SU-DHL-6 (cell line): Measurements from ENCODE around the gene GSE1.

Source experiments
- H2AFZ ChIP-seq: fragments of 200-600 bp; sonication (generic); 2 replicates; pipeline ENCODE4 v1.6.1; 2014; ENCODE audit warnings: low read depth, mild to moderate bottlenecking, moderate library complexity, mixed read lengths, antibody characterized with exemption, low read length; ENCODE audit not compliant: severe bottlenecking
- H3F3A ChIP-seq: fragments of 200-600 bp; shearing (Covaris generic); 2 replicates; pipeline ENCODE4 v1.6.0; 2016; ENCODE audit warnings: antibody characterized with exemption, mild to moderate bottlenecking; ENCODE audit not compliant: insufficient read depth
- H3K27ac ChIP-seq: fragments of 200-600 bp; sonication (generic); 2 replicates; pipeline ENCODE4 v1.5.1; 2016; ENCODE audit warnings: low read depth, mild to moderate bottlenecking, low read length, moderate library complexity, mixed read lengths
- H3K27me3 ChIP-seq: fragments of 200-600 bp; sonication (generic), shearing (Covaris generic); 2 replicates; pipeline ENCODE4 v1.6.0; 2014; ENCODE audit warnings: mild to moderate bottlenecking, low read length
- H3K36me3 ChIP-seq: fragments of 200-600 bp; sonication (generic); 2 replicates; pipeline ENCODE4 v1.6.1; 2014; ENCODE audit warnings: mild to moderate bottlenecking, low read length, mixed read lengths
- H3K4me2 ChIP-seq: fragments of 300-600, 200-600 bp; shearing (Covaris generic), sonication (generic); 2 replicates; pipeline ENCODE4 v1.6.0; 2014; ENCODE audit warnings: low read length, low read depth, mild to moderate bottlenecking; ENCODE audit not compliant: poor library complexity, severe bottlenecking
- H3K4me3 ChIP-seq: fragments of 200-600 bp; sonication (generic); 2 replicates; pipeline ENCODE4 v1.5.1; 2014; ENCODE audit warnings: antibody characterized with exemption, low read length, mild to moderate bottlenecking, mixed read lengths; ENCODE audit not compliant: insufficient read depth, poor library complexity, severe bottlenecking
- H3K79me2 ChIP-seq: fragments of 200-600 bp; sonication (generic); 2 replicates; pipeline ENCODE4 v1.6.1; 2014; ENCODE audit warnings: mild to moderate bottlenecking, low read length, moderate library complexity; ENCODE audit not compliant: insufficient read depth
- H3K9ac ChIP-seq: fragments of 200-600 bp; sonication (generic); 2 replicates; pipeline ENCODE4 v1.7.0; 2014; ENCODE audit warnings: mild to moderate bottlenecking, low read length
- H3K9me2 ChIP-seq: fragments of 200-600 bp; sonication (generic); replicated peaks from 2 replicates; pipeline ENCODE4 v1.6.1; 2014; ENCODE audit warnings: low read length; ENCODE audit not compliant: insufficient read depth
- H3K9me3 ChIP-seq: fragments of 200-600 bp; sonication (generic); 2 replicates; pipeline ENCODE4 v1.6.1; 2014; ENCODE audit warnings: low read length, mixed read lengths; ENCODE audit not compliant: insufficient read depth
- H4K20me1 ChIP-seq: fragments of 200-600 bp; sonication (generic); 2 replicates; pipeline ENCODE4 v1.6.1; 2014; ENCODE audit warnings: low read depth, mild to moderate bottlenecking, antibody characterized with exemption, low read length, moderate library complexity, mixed read lengths
- EZH2phosphoT487 ChIP-seq: fragments of 200-600 bp; sonication (generic), shearing (Covaris generic); conservative IDR thresholded peaks from 2 replicates; pipeline ENCODE4 v1.6.1; 2018; ENCODE audit warnings: mild to moderate bottlenecking, antibody characterized with exemption, low read length, moderate library complexity, mixed read lengths
- TF ChIP-seq, protein P1 (sequence below): fragments of 200-600 bp; sonication (generic); IDR thresholded peaks from one replicate; pipeline ENCODE4 v1.5.1; 2017; ENCODE audit warnings: antibody characterized with exemption, mild to moderate bottlenecking, low read length, moderate library complexity; ENCODE audit not compliant: insufficient read depth, poor library complexity, severe bottlenecking

GSE1 gene

DNA sequence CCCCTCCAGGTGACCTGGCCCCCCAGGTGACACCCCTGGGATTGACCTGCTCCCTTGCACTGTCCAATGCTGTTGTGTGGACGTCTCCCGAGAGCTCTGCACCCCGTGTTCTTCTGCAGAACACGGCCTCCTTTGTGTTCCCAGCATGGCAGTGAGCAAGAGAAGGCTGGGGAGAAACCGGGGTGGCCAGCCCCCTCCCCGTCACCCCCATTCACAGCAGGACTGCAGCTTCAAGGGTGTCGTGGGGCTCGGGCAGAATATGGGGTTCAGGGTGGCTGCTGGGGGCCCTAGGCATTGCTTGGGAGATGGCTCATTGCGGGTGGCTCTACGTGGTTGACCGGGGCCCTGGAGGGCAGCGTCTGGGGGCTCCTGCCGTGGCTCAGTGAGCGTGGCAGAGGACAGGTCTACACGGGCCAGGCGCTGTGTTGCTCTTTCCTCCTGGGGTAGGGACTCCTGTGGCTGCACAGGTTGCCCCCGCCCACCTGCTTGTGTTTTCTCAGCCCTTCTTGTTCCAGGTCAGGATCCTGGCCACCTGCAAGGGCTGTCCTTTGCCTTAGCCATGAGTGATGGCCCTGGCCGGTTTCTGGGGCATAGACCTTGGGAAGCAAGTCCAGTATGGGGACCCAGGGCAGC lies 12.5 kb downstream of the GSE1 start:
- Histone ChIP-seq H3K36me3 (no peaks in the 10 kb centered on the region), H3F3A (no peaks in the 10 kb centered on the region), H3K9ac (no peak overlapping the region), H2AFZ (no peak overlapping the region), H3K4me3 (no peak overlapping the region), H4K20me1 (no peaks in the 10 kb centered on the region), H3K4me2 (no peak overlapping the region), H3K27me3 (no peaks in the 10 kb centered on the region), H3K9me2 (no peaks in the 10 kb centered on the region), H3K27ac (no peak overlapping the region), H3K9me3 (no peaks in the 10 kb centered on the region), H3K79me2 (no peaks in the 10 kb centered on the region)
- TF ChIP-seq, protein P1, sequence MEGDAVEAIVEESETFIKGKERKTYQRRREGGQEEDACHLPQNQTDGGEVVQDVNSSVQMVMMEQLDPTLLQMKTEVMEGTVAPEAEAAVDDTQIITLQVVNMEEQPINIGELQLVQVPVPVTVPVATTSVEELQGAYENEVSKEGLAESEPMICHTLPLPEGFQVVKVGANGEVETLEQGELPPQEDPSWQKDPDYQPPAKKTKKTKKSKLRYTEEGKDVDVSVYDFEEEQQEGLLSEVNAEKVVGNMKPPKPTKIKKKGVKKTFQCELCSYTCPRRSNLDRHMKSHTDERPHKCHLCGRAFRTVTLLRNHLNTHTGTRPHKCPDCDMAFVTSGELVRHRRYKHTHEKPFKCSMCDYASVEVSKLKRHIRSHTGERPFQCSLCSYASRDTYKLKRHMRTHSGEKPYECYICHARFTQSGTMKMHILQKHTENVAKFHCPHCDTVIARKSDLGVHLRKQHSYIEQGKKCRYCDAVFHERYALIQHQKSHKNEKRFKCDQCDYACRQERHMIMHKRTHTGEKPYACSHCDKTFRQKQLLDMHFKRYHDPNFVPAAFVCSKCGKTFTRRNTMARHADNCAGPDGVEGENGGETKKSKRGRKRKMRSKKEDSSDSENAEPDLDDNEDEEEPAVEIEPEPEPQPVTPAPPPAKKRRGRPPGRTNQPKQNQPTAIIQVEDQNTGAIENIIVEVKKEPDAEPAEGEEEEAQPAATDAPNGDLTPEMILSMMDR = no peak
- no peak for TF ChIP-seq EZH2phosphoT487

DNA sequence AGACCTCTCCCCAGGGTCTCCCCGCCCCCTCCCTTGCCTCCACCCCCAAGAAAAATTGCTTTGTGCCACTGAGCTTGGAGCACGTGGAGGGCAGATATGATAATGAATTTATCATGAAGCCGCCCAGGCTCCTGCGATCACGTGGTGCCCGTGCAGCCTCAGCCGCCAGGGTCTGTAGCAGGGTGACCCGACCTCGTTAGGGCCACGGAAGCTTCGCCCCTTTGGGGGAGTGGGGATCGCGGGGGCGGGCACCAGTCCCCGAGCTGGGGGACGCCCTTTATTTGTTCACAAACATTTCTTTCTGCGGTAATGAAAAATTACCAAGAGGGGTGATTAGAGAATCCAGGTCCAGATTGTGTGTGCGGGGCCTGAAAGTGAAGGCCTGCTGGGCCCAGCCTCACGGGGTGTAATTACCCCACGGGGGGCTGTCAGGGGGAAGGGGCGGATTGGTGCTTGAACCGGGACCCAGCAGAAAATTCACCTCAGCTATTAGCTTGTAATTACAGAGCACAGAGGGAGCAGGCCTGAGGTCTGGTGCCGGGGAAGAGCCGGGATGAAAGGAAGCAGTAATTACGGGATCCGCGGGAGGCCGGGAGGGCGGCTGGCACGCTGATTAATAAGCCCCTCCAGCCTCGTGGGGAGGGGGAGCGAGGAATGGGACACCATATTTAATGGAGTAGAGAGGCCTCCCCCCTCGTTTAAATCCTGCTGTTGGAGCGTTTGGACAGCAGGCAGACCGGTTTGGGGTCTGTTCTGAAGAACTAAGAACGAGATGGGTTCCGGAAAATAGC lies 13.3 kb downstream of the GSE1 start:
- no peaks in the 10 kb centered on the region for H4K20me1 ChIP-seq
- no peak overlapping the region for H3K27ac ChIP-seq
- H3K36me3 ChIP-seq = no peaks in the 10 kb centered on the region

GRCh38 chr16:85627089-85627488 lies 14.0 kb downstream of the GSE1 start:
- TF ChIP-seq, protein P1 = no peak
- no peak for TF ChIP-seq EZH2phosphoT487
- no peak overlapping the region for H3K27ac ChIP-seq
- no peaks in the 10 kb centered on the region for H3K9me2 ChIP-seq
- H3K79me2 ChIP-seq = no peaks in the 10 kb centered on the region
- H3F3A ChIP-seq = no peaks in the 10 kb centered on the region
- no peaks in the 10 kb centered on the region for H3K36me3 ChIP-seq
- no peak overlapping the region for H3K4me3 ChIP-seq
- H3K9ac ChIP-seq = no peak overlapping the region
- H2AFZ ChIP-seq = no peak overlapping the region
- H3K9me3 ChIP-seq = no peaks in the 10 kb centered on the region
- H3K27me3 ChIP-seq = no peaks in the 10 kb centered on the region
- no peaks in the 10 kb centered on the region for H4K20me1 ChIP-seq
- no peak overlapping the region for H3K4me2 ChIP-seq

More for the DNA sequence above, 13.3 kb downstream of the GSE1 start:
- no peaks in the 10 kb centered on the region for H3K9me3 ChIP-seq
- H2AFZ ChIP-seq = no peak overlapping the region
- no peaks in the 10 kb centered on the region for H3K9me2 ChIP-seq
- no peak overlapping the region for H3K9ac ChIP-seq
- H3K4me3 ChIP-seq = no peak overlapping the region
- TF ChIP-seq, protein P1 = no peak
- no peak overlapping the region for H3K4me2 ChIP-seq
- no peaks in the 10 kb centered on the region for H3K27me3 ChIP-seq
- no peaks in the 10 kb centered on the region for H3K79me2 ChIP-seq
- H3F3A ChIP-seq = no peaks in the 10 kb centered on the region
